ENCODE measurements around the gene CLDND2. TPM values are rescaled to one million over a fixed set of nuclear protein-coding genes. Genes with fewer than 3 reads are reported as not detected.

CLDND2 gene
- total RNA-seq, 1 experiment from 2014 or later: not detected

DNA sequence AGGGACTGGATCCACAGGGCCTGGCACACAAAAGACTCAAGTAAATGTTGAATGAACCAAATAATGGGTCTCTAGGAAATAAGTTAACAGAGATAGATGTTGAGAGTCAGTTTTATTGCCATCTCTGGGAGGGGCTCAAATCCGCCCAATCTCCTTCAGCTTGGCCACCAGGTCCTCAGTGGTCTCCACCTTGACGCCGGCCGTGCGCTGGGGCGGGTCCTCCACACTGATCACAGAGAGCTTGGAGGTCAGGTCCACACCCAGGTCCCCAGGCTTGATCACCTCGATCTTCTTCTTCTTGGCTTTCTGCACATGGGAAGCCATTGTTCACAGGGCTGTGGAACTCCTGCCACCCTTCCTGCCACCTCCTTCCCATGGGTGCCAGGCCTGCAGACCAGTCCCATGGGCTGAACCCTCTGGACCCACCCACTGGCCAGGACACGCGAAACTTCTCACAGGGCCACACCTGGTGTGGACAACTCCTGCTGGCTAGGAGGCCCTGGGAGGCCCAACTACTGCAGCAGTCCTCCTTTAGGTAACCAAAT, 23.7 kb downstream of the CLDND2 start:
- no peak overlapping the region for H3K4me3 Mint-ChIP-seq
- no CpG with 5 or more reads among the region's 9 CpGs for WGBS (ENCODE audit: extremely low coverage, insufficient read length, low lambda C conversion rate)

More for the DNA sequence above, 23.7 kb downstream of the CLDND2 start:
- Mint-ChIP-seq H3K4me1 (peaks cover 19 to 22% of the 10 kb centered on the region in 2 experiments), H3K27me3 (ENCODE audit: low read depth) (peaks cover 19% of the 10 kb centered on the region), H3K27ac (no peak overlapping the region), H3K36me3 (ENCODE audit: insufficient read depth in 1 of 3, low read depth in 3 of 3) (peaks cover 2 to 11% (median 8%) of the 10 kb centered on the region in 3 experiments; a peak in 4 of 7 replicates), H3K9me3 (no peaks in the 10 kb centered on the region; a peak in 1 of 5 replicates)
- Histone ChIP-seq H2BK12ac (ENCODE audit: insufficient read length, low read depth, low read length) (no peak overlapping the region), H4K20me1 (ENCODE audit: control insufficient read depth, insufficient read depth, insufficient read length) (no peaks in the 10 kb centered on the region), H2BK120ac (ENCODE audit: low read depth, low read length, poor library complexity, severe bottlenecking) (no peak overlapping the region), H3K9ac (ENCODE audit: extremely low read depth, insufficient read length, low read length) (no peak overlapping the region), H2BK20ac (ENCODE audit: low read depth, low read length, poor library complexity, severe bottlenecking) (no peak overlapping the region), H3K56ac (ENCODE audit: insufficient read length, low read depth, low read length) (no peak overlapping the region), H2BK5ac (ENCODE audit: insufficient read length, low read length) (no peak overlapping the region), H3K79me1 (ENCODE audit: insufficient read depth, low read depth, low read length, poor library complexity, severe bottlenecking) (no peaks in the 10 kb centered on the region), H4K91ac (ENCODE audit: insufficient read length, low read depth, low read length) (no peak overlapping the region), H3K14ac (ENCODE audit: insufficient read depth, low read length) (no peak overlapping the region), H3K23ac (ENCODE audit: insufficient read length, low read depth, low read length) (no peak overlapping the region), H3K4ac (ENCODE audit: low read depth, low read length) (no peak overlapping the region), H3K18ac (ENCODE audit: insufficient read length, low read depth, low read length) (no peak overlapping the region), H3K79me2 (ENCODE audit: insufficient read depth, low read length) (no peaks in the 10 kb centered on the region), H3K27me3 (ENCODE audit: insufficient read depth, low read length) (no peaks in the 10 kb centered on the region), H3K9me3 (ENCODE audit: control insufficient read depth, low read depth, low read length) (no peaks in the 10 kb centered on the region), H4K8ac (replicated peaks; ENCODE audit: insufficient read length, low read depth, low read length) (no peak overlapping the region), H3K27ac (ENCODE audit: insufficient read length, low read depth, low read length) (no peak overlapping the region), H3T11ph (ENCODE audit: low read length) (no peak overlapping the region), H3K4me2 (ENCODE audit: insufficient read depth, insufficient read length, low read length) (no peak overlapping the region), H2AK5ac (ENCODE audit: insufficient read length, low read length) (no peak overlapping the region), H2BK15ac (ENCODE audit: low read depth, low read length) (no peak overlapping the region), H2AFZ (ENCODE audit: low read length) (no peak overlapping the region), H3K23me2 (ENCODE audit: insufficient read length, low read depth, low read length, poor library complexity, severe bottlenecking) (no peaks in the 10 kb centered on the region), H4K5ac (ENCODE audit: insufficient read length, low read depth, low read length) (no peak overlapping the region), H3K4me1 (ENCODE audit: insufficient read depth, low read length) (peaks cover 14% of the 10 kb centered on the region)
- TF ChIP-seq CTCF (conservative IDR thresholded peaks at IDR 0.05): no peak
- DNase-seq: no peak

Measured in H9 (cell line).